HCT116 (cell line): ENCODE results near the gene PRXL2A. TPM values are rescaled to one million over a fixed set of nuclear protein-coding genes. Genes with fewer than 3 reads are reported as not detected.
A peak's percentile ranks its signal among the peaks of the same experiment; 100 is the strongest.

Experiments used
- ATAC-seq: fragments of 200-7000 bp; cut with Tn5 transposase; 2 replicates; pipeline ENCODE4 v1.9.1; 2020; ENCODE audit warnings: mild to moderate bottlenecking, moderate library complexity
- BruUV-seq: library from RNA; stranded (reverse); fragments of 400-500 nt; replicated peaks from 2 replicates; lab custom pipeline; 2021; lab: Mats Ljungman, UMichigan
- CTCF ChIA-PET: fragments of 300-600 bp; sonication (Branson Sonifier 250); formaldehyde crosslinking; loops from one replicate; lab custom pipeline; 2021; ENCODE audit warnings: antibody characterized with exemption; lab: Charles Lee
- POLR2A ChIA-PET: fragments of 300-600, 350-600 bp; sonication (Branson Sonifier 250); formaldehyde crosslinking; loops from one replicate; lab custom pipeline; 2021; ENCODE audit warnings: antibody characterized with exemption; lab: Charles Lee
- RAD21 ChIA-PET, 2 experiments: fragments of 300-600 bp; sonication (Branson Sonifier 250); formaldehyde crosslinking; loops; one replicate each; lab custom pipeline; 2023; ENCODE audit warnings: low total read pairs in 2 of 2; ENCODE audit not compliant: uncharacterized antibody in 2 of 2, unreplicated experiment in 2 of 2, low non-redundant PET in 1 of 2; lab: Charles Lee
- DNase-seq: peaks from one replicate; pipeline ENCODE4 v3.0.0-alpha.2; 2010; ENCODE audit warnings: low read depth, low spot score
- H2AFZ ChIP-seq: fragments of 200-600 bp; shearing (Covaris generic), sonication (generic); 2 replicates; pipeline ENCODE4 v1.6.1; 2017; ENCODE audit warnings: low read depth, mixed run types, mixed read lengths, antibody characterized with exemption, low read length; ENCODE audit not compliant: poor library complexity, severe bottlenecking
- H3K27ac ChIP-seq: 2 replicates; pipeline ENCODE4 v1.5.1; 2012; ENCODE audit warnings: low read depth, low read length
- H3K27me3 ChIP-seq: fragments of 200-600 bp; sonication (generic); 2 replicates; pipeline ENCODE4 v1.6.1; 2016; ENCODE audit warnings: mixed run types, low read length, mixed read lengths; ENCODE audit not compliant: insufficient read depth
- H3K36me3 ChIP-seq, 2 experiments: fragments of 200-500 bp in 1 of 2; fragments of 200-600 bp in 1 of 2; sonication (Bioruptor generic) in 1 of 2; sonication (generic) in 1 of 2; 2 replicates each; pipeline versions ENCODE4 v1.5.1 to v1.6.1; 2014 to 2016; ENCODE audit warnings: low read length in 2 of 2, inconsistent platforms in 1 of 2, mixed read lengths in 1 of 2, mixed run types in 1 of 2; ENCODE audit not compliant: insufficient read depth in 2 of 2, control insufficient read depth in 1 of 2
- H3K4me1 ChIP-seq, 2 experiments: fragments of 200-600 bp in 1 of 2; sonication (generic) in 1 of 2; 2 replicates each; pipeline versions ENCODE4 v1.5.1 to v1.6.1; 2012 to 2017; ENCODE audit warnings: low read length in 2 of 2, inconsistent platforms in 1 of 2, mild to moderate bottlenecking in 1 of 2, mixed read lengths in 1 of 2, mixed run types in 1 of 2, moderate library complexity in 1 of 2; ENCODE audit not compliant: insufficient read depth in 2 of 2, control insufficient read depth in 1 of 2
- H3K4me2 ChIP-seq: fragments of 200-600 bp; sonication (generic); 2 replicates; pipeline ENCODE4 v1.6.1; 2017; ENCODE audit warnings: mixed run types, low read length, mixed read lengths
- H3K4me3 ChIP-seq, 2 experiments: fragments of 200-600 bp in 1 of 2; sonication (generic) in 1 of 2; replicated peaks in 1 of 2; 2 replicates each; pipeline ENCODE4 v1.5.1; 2011 to 2016; ENCODE audit warnings: low read length in 2 of 2, control low read depth in 1 of 2, low read depth in 1 of 2, mild to moderate bottlenecking in 1 of 2, mixed read lengths in 1 of 2, mixed run types in 1 of 2
- H3K79me2 ChIP-seq: fragments of 200-600 bp; sonication (generic); 2 replicates; pipeline ENCODE4 v1.6.1; 2017; ENCODE audit warnings: mild to moderate bottlenecking, mixed run types, low read length, moderate library complexity, mixed read lengths; ENCODE audit not compliant: insufficient read depth
- H3K9ac ChIP-seq: fragments of 200-600 bp; sonication (generic); 2 replicates; pipeline ENCODE4 v1.6.1; 2016; ENCODE audit warnings: low read length, mixed read lengths
- H3K9me2 ChIP-seq: fragments of 200-600 bp; sonication (generic), shearing (Covaris generic); 2 replicates; pipeline ENCODE4 v1.6.1; 2017; ENCODE audit warnings: mixed run types, mild to moderate bottlenecking, moderate library complexity; ENCODE audit not compliant: insufficient read depth
- H3K9me3 ChIP-seq, 2 experiments: fragments of 200-500 bp in 1 of 2; fragments of 200-600 bp in 1 of 2; sonication (Bioruptor generic) in 1 of 2; sonication (generic) in 1 of 2; 2 replicates each; pipeline ENCODE4 v1.6.1; 2014 to 2017; ENCODE audit warnings: low read length in 2 of 2, mixed read lengths in 2 of 2, inconsistent platforms in 1 of 2, low read depth in 1 of 2, mild to moderate bottlenecking in 1 of 2, mixed run types in 1 of 2, moderate library complexity in 1 of 2; ENCODE audit not compliant: control insufficient read depth in 1 of 2, insufficient read depth in 1 of 2
- H4K20me1 ChIP-seq: fragments of 200-600 bp; sonication (generic), shearing (Covaris generic); 2 replicates; pipeline ENCODE4 v1.6.1; 2017; ENCODE audit warnings: mixed run types, mild to moderate bottlenecking, moderate library complexity; ENCODE audit not compliant: insufficient read depth
- CBX3 ChIP-seq: IDR thresholded peaks from 2 replicates; pipeline ENCODE4 v1.6.1; 2012; ENCODE audit warnings: low read depth
- CEBPB ChIP-seq: IDR thresholded peaks from 2 replicates; pipeline ENCODE4 v1.6.1; 2012; ENCODE audit warnings: low read depth
- CTCF ChIP-seq, 3 experiments: fragments of 200-600 bp in 1 of 3; sonication (generic) in 1 of 3; IDR thresholded peaks in 2 of 3; conservative IDR thresholded peaks in 1 of 3; 2 replicates each; pipeline ENCODE4 v1.5.1; 2012 to 2017; ENCODE audit warnings: low read depth in 2 of 3, low read length in 2 of 3, antibody characterized with exemption in 1 of 3, borderline replicate concordance in 1 of 3, control low read depth in 1 of 3, mild to moderate bottlenecking in 1 of 3, mixed read lengths in 1 of 3, mixed run types in 1 of 3, moderate library complexity in 1 of 3; ENCODE audit not compliant: insufficient read depth in 1 of 3
- EGR1 ChIP-seq: IDR thresholded peaks from 2 replicates; pipeline ENCODE4 v1.6.1; 2012; ENCODE audit warnings: low read depth
- ELF1 ChIP-seq: IDR thresholded peaks from 2 replicates; pipeline ENCODE4 v1.6.1; 2012; ENCODE audit warnings: low read depth, borderline replicate concordance
- EZH2phosphoT487 ChIP-seq: fragments of 200-600 bp; IDR thresholded peaks from 2 replicates; pipeline ENCODE4 v1.6.1; 2018; ENCODE audit warnings: antibody characterized with exemption, borderline replicate concordance
- FOSL1 ChIP-seq: IDR thresholded peaks from 2 replicates; pipeline ENCODE4 v1.6.1; 2012; ENCODE audit warnings: low read depth
- JUND ChIP-seq: IDR thresholded peaks from 2 replicates; pipeline ENCODE4 v1.6.1; 2012
- POLR2A ChIP-seq: IDR thresholded peaks from 2 replicates; pipeline ENCODE4 v1.7.0; 2011; ENCODE audit warnings: borderline replicate concordance; ENCODE audit not compliant: insufficient read depth, insufficient read length; ENCODE audit errors: extremely low read depth
- POLR2AphosphoS5 ChIP-seq: IDR thresholded peaks from 2 replicates; pipeline ENCODE4 v1.6.1; 2011; ENCODE audit warnings: mild to moderate bottlenecking, low read depth, low read length, moderate library complexity
- RAD21 ChIP-seq: IDR thresholded peaks from 2 replicates; pipeline ENCODE4 v1.6.1; 2012; ENCODE audit warnings: low read depth, mild to moderate bottlenecking
- REST ChIP-seq: IDR thresholded peaks from 2 replicates; pipeline ENCODE4 v1.6.1; 2012; ENCODE audit warnings: low read depth
- SIN3A ChIP-seq: IDR thresholded peaks from 2 replicates; pipeline ENCODE4 v1.6.1; 2012; ENCODE audit warnings: low read depth
- SP1 ChIP-seq: IDR thresholded peaks from 2 replicates; pipeline ENCODE4 v1.6.1; 2012; ENCODE audit warnings: low read depth
- SRF ChIP-seq: IDR thresholded peaks from 2 replicates; pipeline ENCODE4 v1.6.1; 2012; ENCODE audit warnings: low read depth
- TCF7L2 ChIP-seq: IDR thresholded peaks from 2 replicates; pipeline ENCODE4 v1.7.0; 2011; ENCODE audit warnings: borderline replicate concordance, inconsistent platforms; ENCODE audit not compliant: insufficient read depth, insufficient read length; ENCODE audit errors: extremely low read depth
- ZBTB33 ChIP-seq: IDR thresholded peaks from 2 replicates; pipeline ENCODE4 v1.6.1; 2011; ENCODE audit warnings: mild to moderate bottlenecking, low read length, moderate library complexity; ENCODE audit not compliant: insufficient replicate concordance; ENCODE audit errors: extremely low read depth
- ZFX ChIP-seq: fragments of 450-650 bp; IDR thresholded peaks from 2 replicates; pipeline ENCODE4 v1.6.1; 2017
- ZNF274 ChIP-seq: fragments of 200-500 bp; sonication (Bioruptor generic); IDR thresholded peaks from 2 replicates; pipeline ENCODE4 v1.6.1; 2014; ENCODE audit warnings: mild to moderate bottlenecking, low read depth, low read length, inconsistent platforms
- intact Hi-C: fragments of 100-400 bp; cut with micrococcal nuclease; formaldehyde crosslinking; loops from 2 replicates; pipeline ENCODE4 v1.10.0; 2022
- total RNA-seq: library from RNA; stranded (reverse); gene quantifications from one replicate; pipeline ENCODE4 v1.2.1, GENCODE V29; 2021; ENCODE audit not compliant: unreplicated experiment
- TF ChIP-seq, protein P1 (sequence below): IDR thresholded peaks from 2 replicates; pipeline ENCODE4 v1.6.1; 2012
- TF ChIP-seq, protein P2 (sequence below): IDR thresholded peaks from 2 replicates; pipeline ENCODE4 v1.6.1; 2012

The PRXL2A gene
- total RNA-seq, 1 experiment from 2014 or later, result 4.9 TPM

- Histone ChIP-seq H3K79me2 (peaks cover 48% of the 10 kb centered on the region), H3K36me3 (no peaks in the 10 kb centered on the region), H4K20me1 (no peaks in the 10 kb centered on the region), H3K9me2 (no peaks in the 10 kb centered on the region), H3K27ac (peak within 1 kb of the TSS; percentile 87), H3K27me3 (no peaks in the 10 kb centered on the region), H3K4me1 (peaks cover 35 to 54% of the 10 kb centered on the region in 2 experiments), H3K4me3 (peak within 1 kb of the TSS; percentile 83 to 92), H3K9me3 (peaks cover 0 to 5% of the 10 kb centered on the region in 2 experiments; a peak in 1 of 4 replicates), H3K9ac (peak within 1 kb of the TSS; percentile 88), H3K4me2 (peak within 1 kb of the TSS; percentile 96), H2AFZ (no peak within 1 kb of the TSS)
- no TSS peak for BruUV-seq
- RAD21 ChIA-PET, result no interaction called here
- TF ChIP-seq POLR2A (peak; percentile 43), ZFX (peak; percentile 61), ZBTB33 (no peak), SRF (no peak), TCF7L2 (no peak), JUND (no peak), FOSL1 (no peak), CTCF (IDR thresholded peaks at IDR 0.05 in 2 of 3, conservative IDR thresholded peaks at IDR 0.05 in 1 of 3; ENCODE audit: borderline replicate concordance in 1 of 3, insufficient read depth in 1 of 3, low read depth in 2 of 3, low read length in 2 of 3) (no peak), CEBPB (no peak), SIN3A (no peak), SP1 (no peak), EZH2phosphoT487 (no peak), REST (no peak), CBX3 (no peak; the same call in 1 of the 2 replicates), ELF1 (no peak), RAD21 (no peak), POLR2AphosphoS5 (peak; percentile 79), EGR1 (no peak), ZNF274 (no peak)
- TF ChIP-seq, protein P1, sequence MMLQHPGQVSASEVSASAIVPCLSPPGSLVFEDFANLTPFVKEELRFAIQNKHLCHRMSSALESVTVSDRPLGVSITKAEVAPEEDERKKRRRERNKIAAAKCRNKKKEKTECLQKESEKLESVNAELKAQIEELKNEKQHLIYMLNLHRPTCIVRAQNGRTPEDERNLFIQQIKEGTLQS, result no peak
- TF ChIP-seq, protein P2, sequence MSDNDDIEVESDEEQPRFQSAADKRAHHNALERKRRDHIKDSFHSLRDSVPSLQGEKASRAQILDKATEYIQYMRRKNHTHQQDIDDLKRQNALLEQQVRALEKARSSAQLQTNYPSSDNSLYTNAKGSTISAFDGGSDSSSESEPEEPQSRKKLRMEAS, result peak; percentile 51
- CTCF ChIA-PET, result interaction anchor here (1.7 kb wide), 2 partner anchors 10 to 51 kb away, joined by 6 to 9 read pairs; no protein-coding TSS in a partner anchor
- POLR2A ChIA-PET, result no interaction called here
- intact Hi-C loops, result no loop called here
- ATAC-seq (peak; percentile 84), DNase-seq (no peak)
Measured at GRCh38 chr10:80453842-80454512, 45.6 kb downstream of the PRXL2A start, which contains the start of gene TSPAN14. Gene TSPAN14, plus strand, starts transcription at chr10:80454310. Its CDS starts 34,924 bp downstream, at chr10:80489234.
